ENCODE measurements around the gene MEI1. TPM values are rescaled to one million over a fixed set of nuclear protein-coding genes. Genes with fewer than 3 reads are reported as not detected.
"Not testable (repeated sequence)": the region's sequence is repeated elsewhere in the genome, so short reads cannot be mapped to it uniquely, and the experiment has no call there.

MEI1 gene, protein sequence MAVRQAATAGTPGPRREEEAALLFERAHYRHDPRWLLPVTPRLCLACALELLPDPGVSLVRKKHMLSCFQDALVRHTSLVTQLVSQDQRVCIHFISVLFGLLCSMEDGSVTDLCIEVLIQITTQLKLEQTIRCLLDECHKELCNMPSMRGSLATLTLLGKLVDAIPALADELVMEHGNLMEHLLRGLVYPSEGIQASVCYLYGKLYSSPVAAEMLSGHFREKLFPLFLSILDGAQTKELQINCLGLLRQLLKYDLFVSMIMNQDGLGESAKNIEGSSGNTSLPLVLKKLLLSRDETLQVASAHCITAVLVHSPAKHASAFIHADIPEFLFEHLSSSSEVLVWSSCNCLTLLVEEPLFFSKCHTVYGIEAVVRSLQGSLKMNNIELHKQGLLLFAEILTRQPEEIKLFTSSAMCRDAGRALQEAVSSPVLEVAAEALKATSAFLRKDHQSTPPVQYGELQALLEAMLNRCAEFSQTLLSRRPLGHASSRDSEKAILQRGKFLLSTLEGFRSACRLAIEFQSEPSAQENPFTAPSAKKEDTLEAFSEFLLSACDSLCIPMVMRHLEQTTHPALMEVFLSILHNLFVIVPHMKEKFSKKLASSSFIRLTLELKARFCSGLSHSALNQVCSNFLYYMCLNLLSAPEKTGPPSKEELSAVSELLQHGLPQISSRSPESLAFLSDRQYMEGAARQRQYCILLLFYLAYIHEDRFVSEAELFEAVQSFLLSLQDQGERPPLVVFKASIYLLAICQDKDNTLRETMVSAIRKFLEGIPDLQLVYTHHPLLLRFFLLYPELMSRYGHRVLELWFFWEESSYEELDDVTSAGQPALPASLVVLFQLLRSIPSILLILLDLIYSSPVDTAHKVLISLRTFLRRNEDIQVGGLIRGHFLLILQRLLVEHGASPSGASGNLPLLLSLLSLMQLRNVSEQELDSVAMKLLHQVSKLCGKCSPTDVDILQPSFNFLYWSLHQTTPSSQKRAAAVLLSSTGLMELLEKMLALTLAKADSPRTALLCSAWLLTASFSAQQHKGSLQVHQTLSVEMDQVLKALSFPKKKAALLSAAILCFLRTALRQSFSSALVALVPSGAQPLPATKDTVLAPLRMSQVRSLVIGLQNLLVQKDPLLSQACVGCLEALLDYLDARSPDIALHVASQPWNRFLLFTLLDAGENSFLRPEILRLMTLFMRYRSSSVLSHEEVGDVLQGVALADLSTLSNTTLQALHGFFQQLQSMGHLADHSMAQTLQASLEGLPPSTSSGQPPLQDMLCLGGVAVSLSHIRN
- 4.6 TPM for polyA plus RNA-seq (ENCODE audit: insufficient read length)
- long read RNA-seq, donor 1 = 0 reads
- long read RNA-seq, donor 2 = 0 reads
- long read RNA-seq, donor 3 = 0 reads
- long read RNA-seq, donor 4 = 0 reads
- long read RNA-seq, donor 5 = 0 reads
- long read RNA-seq, donor 6, partial matches to known transcripts = 0 of 1 reads
- long read RNA-seq, donor 6, other reads (novel, unspliced or antisense) = 0 of 1 reads
- long read RNA-seq, donor 7 = 0 reads
- long read RNA-seq, donor 8 = 0 reads

DNA sequence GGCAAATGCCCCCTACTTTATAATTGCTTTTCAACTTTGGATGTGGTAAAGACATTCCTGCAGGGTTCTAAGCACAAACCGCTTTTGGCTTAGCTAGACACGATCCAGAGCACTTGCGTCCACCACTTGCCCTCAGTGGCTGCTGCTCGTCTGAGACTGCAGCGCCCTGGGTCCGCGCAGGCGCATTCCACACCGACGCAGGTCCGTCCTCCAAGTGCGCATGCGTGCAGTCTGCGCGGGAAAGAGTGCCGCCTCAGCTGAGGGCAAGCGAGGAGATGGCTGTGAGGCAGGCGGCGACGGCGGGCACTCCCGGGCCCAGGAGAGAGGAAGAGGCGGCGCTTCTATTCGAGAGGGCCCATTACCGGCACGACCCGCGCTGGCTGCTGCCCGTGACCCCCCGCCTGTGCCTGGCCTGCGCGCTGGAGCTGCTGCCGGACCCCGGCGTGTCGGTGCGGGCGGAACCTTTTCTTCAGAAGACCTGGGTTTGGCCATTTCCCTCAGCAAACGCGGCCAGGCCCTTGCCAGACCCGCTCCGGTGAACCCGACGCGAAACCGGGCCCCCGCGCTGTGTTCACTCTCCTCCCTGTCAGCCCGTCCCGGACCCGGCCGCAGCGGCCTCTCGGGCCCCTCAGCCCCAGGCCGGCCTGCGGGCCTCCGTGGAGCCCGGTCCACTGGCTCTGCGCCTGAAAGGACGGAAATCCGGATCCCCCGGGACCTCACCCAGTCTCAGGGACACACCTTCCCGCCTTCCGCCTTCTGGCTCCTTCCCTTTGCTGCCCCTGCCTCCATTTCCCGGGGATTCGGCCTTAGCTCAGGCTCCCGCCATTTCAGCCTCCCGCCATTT, at the start of gene MEI1:
TSS of gene MEI1 (plus strand) at position 240 of the 844 bp plus-strand sequence. CDS start at position 276, 36 bp downstream.
- DNase-seq = peak; percentile 78

DNA sequence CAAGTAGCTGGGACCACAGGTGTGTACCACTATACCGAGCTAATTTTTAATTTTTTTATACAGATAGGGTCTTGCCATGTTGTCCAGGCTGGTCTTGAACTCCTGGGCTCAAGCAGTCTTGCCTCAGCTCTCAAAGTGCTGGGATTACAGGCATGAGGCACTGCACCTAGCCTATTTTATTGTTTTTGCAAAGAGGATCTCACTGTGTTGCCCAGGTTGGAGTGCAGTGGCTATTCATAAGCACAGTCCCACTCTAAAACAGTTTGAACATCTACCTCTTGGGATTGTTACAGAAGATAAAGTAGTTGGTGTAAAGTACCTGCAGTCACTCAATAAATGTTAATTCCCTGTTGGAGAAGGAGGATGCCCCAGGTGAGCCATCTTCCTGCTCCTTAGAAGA, 49.1 kb upstream of the MEI1 start:
- DNase-seq = no peak

DNA sequence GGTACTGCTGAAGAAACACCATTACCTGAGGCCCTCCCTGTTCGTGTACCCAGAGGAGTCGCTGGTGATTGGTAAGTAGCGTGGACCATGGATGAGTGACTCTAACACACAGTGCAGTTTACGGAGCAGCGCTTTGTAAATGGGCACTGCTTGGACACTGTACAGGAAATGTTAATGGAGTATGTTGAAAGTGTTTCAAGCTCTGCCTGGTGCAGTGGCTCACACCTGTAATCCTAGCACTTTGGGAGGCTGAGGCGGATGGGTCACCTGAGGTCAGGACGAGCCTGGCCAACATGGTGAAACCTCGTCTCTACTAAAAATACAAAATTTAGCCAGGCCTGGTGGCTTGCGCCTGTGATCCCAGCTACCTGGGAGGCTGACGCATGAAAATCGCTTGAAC, 48.5 kb upstream of the MEI1 start:
- DNase-seq = no peak

DNA sequence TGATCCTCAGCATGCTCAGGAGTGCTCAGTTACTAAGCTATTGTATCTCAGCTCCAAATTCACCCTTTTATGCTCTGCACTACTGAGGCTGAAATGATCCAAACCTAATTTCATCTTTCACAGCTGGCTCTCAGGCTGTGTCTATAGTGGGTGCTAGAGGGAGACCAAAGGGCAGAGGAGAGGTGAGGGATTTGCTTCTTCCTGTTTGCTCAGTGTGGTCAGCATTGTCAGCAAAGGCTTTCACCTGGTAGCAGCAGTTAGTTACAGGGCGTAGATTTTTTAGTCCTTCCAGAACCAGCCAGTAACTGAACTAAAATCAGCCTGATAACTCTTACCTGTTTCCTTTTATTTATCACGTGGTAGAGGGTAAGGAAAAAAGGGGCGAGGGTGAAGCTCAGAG, 45.0 kb upstream of the MEI1 start:
- no peak for DNase-seq

DNA sequence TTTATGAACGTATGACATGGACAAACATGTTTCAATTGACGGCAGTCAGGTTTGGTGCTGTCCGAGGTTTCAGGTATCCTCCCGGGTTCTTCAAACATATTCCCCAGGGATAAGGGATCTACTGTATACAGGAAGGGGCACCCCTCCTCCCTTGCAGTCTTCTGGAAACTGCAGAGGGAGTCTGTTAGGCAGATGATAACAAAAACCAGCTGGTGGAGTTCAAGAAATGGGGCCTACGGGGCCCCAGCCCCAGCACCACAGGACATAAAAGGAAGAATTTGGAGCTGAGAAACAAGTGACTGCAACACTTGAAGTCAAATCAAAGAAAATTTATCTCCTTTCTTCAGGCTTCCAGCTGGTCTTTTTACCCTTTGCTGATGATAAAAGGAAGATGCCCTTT, 42.7 kb upstream of the MEI1 start:
- peak; percentile 17 for DNase-seq

DNA sequence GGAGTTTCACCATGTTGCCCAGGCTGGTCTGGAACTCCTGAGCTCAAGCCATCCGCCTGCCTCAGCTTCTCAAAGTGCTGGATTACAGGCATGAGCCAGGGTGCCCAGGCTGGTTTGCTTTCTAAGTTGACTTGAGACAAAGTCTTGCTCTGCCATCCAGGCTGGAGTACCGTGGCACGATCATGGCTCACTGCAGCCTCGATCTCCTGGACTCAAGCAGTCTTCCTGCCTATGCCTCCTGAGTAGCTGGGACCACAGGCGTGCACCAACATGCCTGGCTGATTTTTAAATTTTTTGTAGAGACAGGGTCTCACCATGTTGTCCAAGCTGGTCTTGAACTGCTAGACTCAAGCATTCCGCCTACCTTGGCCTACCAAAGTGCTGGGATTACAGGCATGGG, 41.6 kb upstream of the MEI1 start:
- no peak for DNase-seq

DNA sequence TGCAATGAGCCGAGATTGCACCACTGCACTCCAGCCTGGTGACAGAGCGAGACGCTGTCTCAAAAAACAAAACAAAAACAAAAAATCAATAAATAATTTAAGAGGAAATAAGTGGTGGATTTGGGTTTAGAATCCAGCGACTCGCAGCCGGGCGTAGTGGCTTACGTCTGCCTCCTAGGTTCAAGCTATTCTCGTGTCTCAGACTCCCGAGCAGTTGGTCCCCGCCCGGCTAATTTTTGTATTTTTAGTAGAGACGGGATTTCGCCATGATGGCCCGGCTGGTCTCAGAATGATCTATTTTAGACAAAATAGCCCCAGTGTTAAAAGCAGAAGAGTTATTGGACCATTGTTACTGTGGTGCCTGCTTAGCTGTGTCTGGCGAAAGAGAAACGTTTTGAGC, 40.4 kb upstream of the MEI1 start:
- DNase-seq = no peak

DNA sequence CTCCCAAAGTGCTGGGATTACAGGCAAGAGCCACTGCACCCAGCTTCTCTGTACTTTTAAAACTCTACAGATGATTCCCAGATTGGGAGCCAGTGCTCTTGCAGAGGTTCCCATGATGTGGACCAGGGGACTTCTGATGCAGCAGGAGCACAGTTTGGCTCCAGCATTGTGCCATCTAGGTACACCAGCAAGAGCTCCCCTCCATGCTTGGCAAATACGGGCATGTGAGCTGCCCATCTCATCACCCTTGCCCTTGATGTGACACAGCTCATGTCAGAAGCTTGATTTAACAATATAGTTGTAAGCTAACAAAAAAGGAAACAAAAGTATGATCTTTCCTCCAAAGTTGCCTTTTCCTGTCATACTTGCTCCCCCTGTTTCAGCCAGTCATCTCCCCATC, 39.4 kb upstream of the MEI1 start:
- no peak for DNase-seq

DNA sequence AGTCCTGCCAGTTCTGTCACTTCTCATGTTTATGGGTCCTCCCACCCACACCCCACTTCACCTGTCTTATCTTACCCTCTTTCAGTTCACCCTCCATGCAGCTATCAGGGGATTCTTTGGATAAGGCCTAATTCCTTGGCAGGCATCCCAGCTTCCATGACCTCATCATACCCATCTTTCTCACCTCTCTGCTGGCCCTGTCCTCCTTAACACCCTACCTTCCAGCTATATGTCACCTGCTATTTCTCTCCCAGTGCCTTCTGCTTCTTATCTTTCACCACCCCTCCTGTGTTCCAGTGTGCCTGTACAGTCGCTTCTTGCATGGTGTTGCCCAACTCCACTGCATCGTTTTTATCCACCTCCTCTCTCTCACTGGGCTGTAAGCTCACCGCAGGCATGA, 38.9 kb upstream of the MEI1 start:
- DNase-seq = no peak

DNA sequence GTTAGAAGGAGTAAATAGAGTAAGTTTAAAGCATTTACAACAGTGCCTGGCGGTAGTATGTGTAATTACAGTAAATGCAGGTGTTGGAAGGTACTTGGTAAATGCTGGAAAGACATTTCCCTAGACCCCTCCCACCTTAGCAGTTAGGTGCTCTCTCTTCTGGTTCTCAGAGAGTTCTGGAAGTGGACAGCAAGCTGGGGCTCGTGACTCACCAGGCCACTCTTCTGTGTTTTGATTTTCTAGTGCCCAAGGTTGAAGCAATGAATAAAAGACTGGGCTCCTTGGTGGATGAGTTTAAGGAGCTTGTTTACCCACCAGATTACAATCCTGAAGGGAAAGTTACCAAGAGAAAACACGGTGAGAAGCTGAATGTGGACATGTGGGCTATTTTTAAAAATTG, 38.2 kb upstream of the MEI1 start:
- no peak for DNase-seq

DNA sequence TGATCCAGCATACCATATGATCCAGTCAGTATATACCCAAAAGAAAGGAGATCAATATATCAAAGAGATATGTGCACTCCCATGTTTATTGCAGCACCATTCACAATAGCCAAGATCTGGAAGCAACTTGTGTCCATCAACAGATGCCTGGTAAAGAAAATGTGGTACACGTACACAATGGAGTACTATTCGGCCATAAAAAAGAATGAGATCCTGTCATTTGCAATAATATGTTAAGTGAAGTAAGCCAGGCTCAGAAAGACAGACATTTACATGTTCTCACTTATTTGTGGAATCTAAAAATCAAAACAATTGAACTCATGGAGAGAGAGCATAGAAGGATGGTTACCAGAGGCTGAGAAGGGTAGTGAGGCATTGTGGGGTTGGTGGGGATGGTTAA, 37.6 kb upstream of the MEI1 start:
- DNase-seq = no peak

DNA sequence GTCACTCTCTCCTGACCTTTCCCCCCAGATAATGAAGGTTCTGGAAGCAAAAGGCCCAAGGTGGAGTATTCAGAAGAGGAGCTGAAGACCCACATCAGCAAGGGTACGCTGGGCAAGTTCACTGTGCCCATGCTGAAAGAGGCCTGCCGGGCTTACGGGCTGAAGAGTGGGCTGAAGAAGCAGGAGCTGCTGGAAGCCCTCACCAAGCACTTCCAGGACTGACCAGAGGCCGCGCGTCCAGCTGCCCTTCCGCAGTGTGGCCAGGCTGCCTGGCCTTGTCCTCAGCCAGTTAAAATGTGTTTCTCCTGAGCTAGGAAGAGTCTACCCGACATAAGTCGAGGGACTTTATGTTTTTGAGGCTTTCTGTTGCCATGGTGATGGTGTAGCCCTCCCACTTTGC, 35.7 kb upstream of the MEI1 start:
- not testable (repeated sequence) for DNase-seq

DNA sequence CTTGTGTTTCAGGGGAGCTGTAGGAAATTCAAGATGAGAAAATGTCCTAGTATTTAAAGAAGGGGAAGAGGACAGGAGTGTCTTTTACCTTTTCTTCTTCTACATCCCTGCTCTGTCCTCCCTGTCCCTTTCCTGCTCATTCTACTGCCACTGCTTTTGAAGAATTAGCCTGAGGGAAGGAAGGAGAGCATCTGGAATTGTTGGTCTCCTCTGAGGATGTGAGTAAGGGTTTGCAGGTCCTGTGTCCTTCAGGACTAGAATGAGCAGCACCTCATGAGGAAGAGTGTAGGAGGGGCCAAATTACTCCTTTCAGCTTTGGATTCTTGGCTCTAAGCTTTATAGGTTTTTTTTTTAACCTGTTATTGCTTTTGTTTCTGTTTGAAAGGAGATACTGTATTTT, 34.8 kb upstream of the MEI1 start:
- no peak for DNase-seq

DNA sequence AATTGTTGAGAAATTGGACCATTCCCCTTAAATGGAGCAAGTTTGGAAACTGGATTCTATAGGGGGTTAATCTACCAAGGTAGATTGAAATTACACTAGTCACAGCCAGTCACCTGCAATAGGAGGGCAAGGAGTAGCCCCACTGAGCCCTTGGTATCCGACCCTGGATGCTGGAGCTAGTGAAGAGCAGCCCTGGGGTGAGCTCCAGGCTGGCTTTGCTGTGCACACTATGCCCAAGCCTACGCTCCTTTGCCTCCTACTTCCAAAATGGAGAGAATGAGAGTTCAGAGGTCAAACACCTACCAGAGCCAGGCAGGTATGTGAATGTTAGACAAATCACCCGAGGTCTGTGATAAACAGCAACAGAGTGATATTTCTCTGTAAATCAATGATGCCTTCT, 34.4 kb upstream of the MEI1 start:
- no peak for DNase-seq

DNA sequence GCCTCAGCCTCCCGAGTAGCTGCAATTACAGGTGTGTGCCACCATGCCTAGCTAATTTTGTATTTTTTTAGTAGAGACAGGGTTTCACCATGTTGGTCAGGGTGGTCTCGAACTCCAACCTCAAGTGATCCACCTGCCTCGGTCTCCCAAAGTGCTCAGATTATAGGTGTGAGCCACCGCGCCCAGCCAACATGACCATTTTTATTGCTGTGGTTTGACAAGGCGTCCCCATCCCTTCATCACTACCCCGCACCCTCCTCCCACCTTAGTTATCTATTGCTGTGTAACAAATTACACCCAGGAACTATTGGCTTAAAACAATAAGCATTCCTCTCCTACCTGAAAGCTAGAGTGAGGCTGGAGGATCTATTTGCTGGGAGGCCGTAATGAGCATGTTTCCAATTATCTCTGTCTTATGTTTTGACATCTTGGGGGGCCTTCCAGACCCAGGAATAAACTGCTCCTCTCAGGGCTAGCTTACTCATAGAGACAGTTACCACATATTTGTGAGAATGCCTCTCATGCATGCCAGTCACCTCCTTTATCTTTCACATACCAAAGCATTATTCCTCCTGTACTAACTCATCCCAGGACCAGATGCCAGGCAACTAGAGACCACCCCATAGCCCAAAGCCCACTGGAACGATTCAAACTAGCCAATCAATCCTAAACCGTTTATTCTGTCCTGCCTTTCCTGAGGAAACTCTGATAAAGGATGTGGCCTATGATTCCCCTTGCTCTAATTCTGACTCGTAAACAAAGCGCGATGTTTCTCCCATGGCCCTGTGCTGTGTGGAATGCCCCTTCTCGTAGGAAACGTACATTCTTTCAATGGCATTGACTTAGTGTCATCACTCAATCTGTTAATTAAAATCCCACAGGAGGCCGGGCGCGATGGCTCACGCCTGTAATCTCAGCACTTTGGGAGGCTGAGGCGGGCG, 30.1 kb upstream of the MEI1 start:
- no peak for DNase-seq

DNA sequence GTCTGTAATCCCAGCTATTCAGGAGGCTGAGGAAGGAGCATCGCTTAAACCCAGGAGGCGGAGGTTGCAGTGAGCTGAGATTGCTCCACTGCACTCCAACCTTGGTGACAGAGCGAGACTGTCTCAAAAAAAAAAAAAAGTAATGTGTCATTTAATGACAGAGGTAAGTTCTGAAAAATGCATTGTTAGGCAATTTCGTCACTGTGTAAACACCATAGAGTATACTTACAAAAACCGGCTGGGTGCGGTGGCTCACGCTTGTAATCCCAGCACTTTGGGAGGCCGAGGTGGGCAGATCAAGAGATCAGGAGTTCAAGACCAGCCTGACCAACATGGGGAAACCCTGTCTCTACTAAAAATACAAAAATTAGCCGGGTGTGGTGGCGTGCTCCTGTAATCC, 27.2 kb upstream of the MEI1 start:
- not testable (repeated sequence) for DNase-seq

DNA sequence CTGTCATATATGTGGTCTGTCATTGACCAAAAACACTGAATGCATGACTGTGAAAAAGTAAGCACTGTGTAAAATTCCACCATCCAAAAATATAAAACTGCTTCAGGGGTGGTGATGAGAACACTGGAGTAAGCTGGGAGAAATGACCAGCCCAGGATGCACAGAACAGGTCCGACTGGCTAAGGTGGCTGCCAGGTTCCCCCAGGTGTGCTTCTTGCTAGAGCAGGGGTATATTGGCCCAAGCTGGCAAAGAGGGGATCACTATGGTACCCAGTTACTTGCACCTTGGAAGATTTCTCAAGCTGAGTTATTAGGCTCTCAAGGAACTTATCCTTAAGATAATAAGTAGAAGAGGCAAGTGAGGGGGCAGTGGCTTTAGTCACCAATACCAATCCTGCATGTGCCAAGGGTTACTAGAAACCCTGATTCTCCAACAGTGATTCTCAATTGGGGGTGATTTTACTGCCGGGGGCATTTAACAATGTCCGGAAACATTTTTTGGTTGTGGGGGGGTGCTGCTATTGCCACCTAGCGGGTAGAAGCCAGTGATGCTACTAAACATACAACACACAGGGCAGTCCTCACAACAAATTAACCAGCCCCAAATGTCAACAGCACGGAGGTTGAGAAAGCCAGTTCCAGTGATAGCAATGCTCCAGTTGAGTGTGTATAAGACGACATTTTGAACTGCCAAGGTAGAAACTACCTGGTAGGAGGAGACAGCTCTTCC, 26.4 kb upstream of the MEI1 start:
- no peak for DNase-seq

DNA sequence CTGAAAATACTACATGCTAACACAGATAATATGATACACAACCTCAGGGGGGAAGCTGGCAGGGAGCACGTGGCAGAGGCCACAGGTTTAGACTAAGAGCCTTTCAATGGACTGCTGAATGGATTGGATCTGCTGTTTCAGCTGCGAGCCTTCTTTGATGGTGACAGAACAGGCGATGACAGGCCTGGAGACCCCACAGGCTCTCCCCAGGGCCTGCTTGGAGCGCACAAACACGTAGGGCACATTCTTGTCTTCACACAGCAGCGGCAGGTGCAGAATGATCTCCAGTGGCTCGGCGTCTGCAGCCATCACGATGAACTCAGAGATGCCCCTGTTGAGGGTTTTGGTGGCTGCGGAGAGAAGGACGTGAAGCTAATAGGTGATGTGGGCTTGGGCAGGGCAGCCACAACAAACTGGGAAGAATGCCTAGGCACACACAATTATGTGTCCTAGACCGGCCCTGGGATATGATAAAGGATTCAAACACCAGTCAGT, 24.4 kb upstream of the MEI1 start:
- no peak for DNase-seq

DNA sequence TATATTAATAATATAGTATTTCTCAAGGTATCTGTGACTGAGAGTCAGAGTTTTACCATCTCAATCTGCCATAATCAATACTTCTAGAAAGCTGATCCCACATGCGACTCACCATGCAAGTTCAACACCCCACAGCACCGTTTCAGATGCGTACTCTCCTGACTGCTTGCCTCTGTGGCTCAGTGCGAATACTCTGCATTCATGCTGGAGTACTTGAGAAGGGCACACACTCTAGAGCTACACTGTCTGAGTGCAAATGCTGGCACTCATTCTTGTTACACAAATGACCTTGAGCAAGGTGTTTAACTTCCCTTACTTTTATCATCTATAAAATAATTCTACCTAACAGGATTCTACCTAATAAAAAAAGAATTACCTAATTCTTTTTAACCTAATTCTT, 23.2 kb upstream of the MEI1 start:
- no peak for DNase-seq

All from left kidney (tissue), 8 donors.